Glutamatergic neuron (in vitro differentiated cells): ENCODE measurements around the gene TBX4. TPM values are rescaled to one million over a fixed set of nuclear protein-coding genes. Genes with fewer than 3 reads are reported as not detected.

ENCODE experiments used
- DNase-seq: peaks from one replicate; pipeline ENCODE4 v3.0.0; 2022
- H3K27ac Mint-ChIP-seq: one replicate; pipeline ENCODE4 v1.8.0; 2020; ENCODE audit warnings: mild to moderate bottlenecking, mixed read lengths, inconsistent platforms; ENCODE audit not compliant: unreplicated experiment
- H3K27me3 Mint-ChIP-seq: one replicate; pipeline ENCODE4 v1.8.0; 2020; ENCODE audit warnings: mild to moderate bottlenecking, moderate library complexity, mixed read lengths, inconsistent platforms; ENCODE audit not compliant: unreplicated experiment
- H3K36me3 Mint-ChIP-seq: one replicate; pipeline ENCODE4 v1.8.0; 2020; ENCODE audit warnings: mild to moderate bottlenecking, mixed read lengths, inconsistent platforms; ENCODE audit not compliant: unreplicated experiment
- H3K4me1 Mint-ChIP-seq: one replicate; pipeline ENCODE4 v1.8.0; 2020; ENCODE audit warnings: mild to moderate bottlenecking, low read depth, mixed read lengths, inconsistent platforms; ENCODE audit not compliant: unreplicated experiment
- H3K4me3 Mint-ChIP-seq: one replicate; pipeline ENCODE4 v1.8.0; 2020; ENCODE audit warnings: mild to moderate bottlenecking, mixed read lengths, inconsistent platforms; ENCODE audit not compliant: unreplicated experiment
- H3K9me3 Mint-ChIP-seq: one replicate; pipeline ENCODE4 v1.8.0; 2020; ENCODE audit warnings: mild to moderate bottlenecking, moderate library complexity, mixed read lengths, inconsistent platforms; ENCODE audit not compliant: unreplicated experiment
- CTCF ChIP-seq: fragments of 200-600 bp; sonication (generic); IDR thresholded peaks from one replicate; pipeline ENCODE4 v1.5.0; 2021; ENCODE audit not compliant: partially characterized antibody, unreplicated experiment
- total RNA-seq: library from RNA; stranded (reverse); fragmentation: NEBNext Ultra II Directional; extraction: Animal tissue kit (Norgen Biotek cat#: 25700); gene quantifications from one replicate; pipeline ENCODE4 v1.2.1, GENCODE V29; 2021; ENCODE audit not compliant: unreplicated experiment

The TBX4 gene
- total RNA-seq, 1 donor from 2014 or later = not detected

DNA sequence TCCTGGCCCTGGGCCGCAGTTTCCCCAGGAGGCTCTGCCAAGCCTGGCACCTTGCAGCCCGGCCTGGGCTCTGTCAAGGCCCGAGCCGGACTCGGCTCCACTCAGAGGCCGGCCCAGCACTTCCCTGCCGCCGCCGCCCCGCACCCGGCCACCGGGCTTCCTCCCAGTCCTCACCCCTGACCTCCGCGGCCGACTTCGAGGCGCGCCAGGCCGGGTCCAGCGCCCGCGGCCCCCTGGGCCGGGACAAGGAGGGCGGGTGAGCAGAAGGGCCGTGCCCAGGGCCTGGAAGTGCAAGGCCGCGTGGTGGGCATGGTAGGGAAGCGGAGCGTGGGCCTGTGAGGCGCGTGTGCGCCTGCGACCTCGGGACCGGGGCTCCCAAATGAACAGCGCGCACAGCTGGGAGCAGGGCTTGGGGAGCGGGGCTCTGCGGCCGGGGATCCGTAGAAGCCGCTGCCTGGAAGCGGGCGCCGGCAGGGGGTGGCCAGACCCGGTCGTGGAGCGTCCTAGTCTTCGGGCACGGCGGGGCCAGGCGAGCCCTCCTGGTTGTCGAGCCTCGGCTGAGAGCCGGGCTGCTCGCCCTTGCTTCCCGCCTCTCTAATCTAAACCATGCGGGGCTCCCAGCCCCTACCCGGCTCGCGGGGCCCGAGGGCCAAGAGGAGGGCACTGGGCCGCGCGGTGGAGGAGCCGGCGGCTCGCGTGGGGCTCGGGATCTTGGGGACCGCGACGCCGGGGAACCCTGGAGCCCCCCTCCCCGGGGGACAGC is 503 bp upstream of the TBX4 start:
- Mint-ChIP-seq H3K4me3 (no peak overlapping the region), H3K9me3 (peaks cover 10% of the 10 kb centered on the region)
- DNase-seq = peak; percentile 55

GRCh38 chr17:61453566-61454380 is 1.6 kb downstream of the TBX4 start:
- no peaks in the 10 kb centered on the region for H3K36me3 Mint-ChIP-seq
- H3K4me3 Mint-ChIP-seq = peak overlapping the region; percentile 80
- H3K27me3 Mint-ChIP-seq = peaks cover 36% of the 10 kb centered on the region
- peaks cover 2% of the 10 kb centered on the region for H3K4me1 Mint-ChIP-seq
- no peak for DNase-seq
- H3K27ac Mint-ChIP-seq = no peak overlapping the region
- H3K9me3 Mint-ChIP-seq = peaks cover 11% of the 10 kb centered on the region
- TF ChIP-seq CTCF = no peak

More for the DNA sequence above, 503 bp upstream of the TBX4 start:
- no peaks in the 10 kb centered on the region for H3K36me3 Mint-ChIP-seq
- H3K4me1 Mint-ChIP-seq = peaks cover 2% of the 10 kb centered on the region
- no peak overlapping the region for H3K27ac Mint-ChIP-seq
- peaks cover 26% of the 10 kb centered on the region for H3K27me3 Mint-ChIP-seq
- no peak for TF ChIP-seq CTCF

- peaks cover 11% of the 10 kb centered on the region for H3K9me3 Mint-ChIP-seq
- H3K27me3 Mint-ChIP-seq = peaks cover 43% of the 10 kb centered on the region
- no peaks in the 10 kb centered on the region for H3K36me3 Mint-ChIP-seq
- TF ChIP-seq CTCF = no peak
- H3K4me3 Mint-ChIP-seq = peak overlapping the region; percentile 80
- H3K4me1 Mint-ChIP-seq = peaks cover 2% of the 10 kb centered on the region
- peak; percentile 68 for DNase-seq
- no peak overlapping the region for H3K27ac Mint-ChIP-seq
Measured at GRCh38 chr17:61454381-61455323, 2.4 kb downstream of the TBX4 start.

- Mint-ChIP-seq H3K4me3 (peak overlapping the region; percentile 14), H3K4me1 (peaks cover 2% of the 10 kb centered on the region), H3K27ac (no peak overlapping the region), H3K36me3 (no peaks in the 10 kb centered on the region), H3K27me3 (peaks cover 43% of the 10 kb centered on the region), H3K9me3 (peaks cover 11% of the 10 kb centered on the region)
- DNase-seq = no peak
- TF ChIP-seq CTCF = no peak
Measured at GRCh38 chr17:61455324-61456060, 3.3 kb downstream of the TBX4 start.
